ENCODE data around the gene DENND2A.

GRCh38 chr7:140537750-140538482 is 102.7 kb downstream of the DENND2A start:
- TF ChIP-seq EP300 (IDR thresholded peaks at IDR 0.05; ENCODE audit: borderline replicate concordance): no peak
- no peak for TF ChIP-seq RAD21 (IDR thresholded peaks at IDR 0.05; ENCODE audit: low read depth)
- TF ChIP-seq CREB1 (IDR thresholded peaks at IDR 0.05; ENCODE audit: low read depth): no peak
- no peak for TF ChIP-seq MAX (IDR thresholded peaks at IDR 0.05)
- no peak for TF ChIP-seq REST (IDR thresholded peaks at IDR 0.05; ENCODE audit: low read depth)
- no peak for TF ChIP-seq CEBPB (IDR thresholded peaks at IDR 0.05)
- TF ChIP-seq TAF1 (IDR thresholded peaks at IDR 0.05; ENCODE audit: low read depth): no peak
- no peak for TF ChIP-seq ZBTB7A (IDR thresholded peaks at IDR 0.05; ENCODE audit: low read depth)
- no peak for TF ChIP-seq TCF12 (IDR thresholded peaks at IDR 0.05; ENCODE audit: low read depth)
- TF ChIP-seq FOXM1 (IDR thresholded peaks at IDR 0.05; ENCODE audit: borderline replicate concordance, low read depth): no peak
- TF ChIP-seq NFIC (IDR thresholded peaks at IDR 0.05): no peak
- TF ChIP-seq TEAD4 (IDR thresholded peaks at IDR 0.05): no peak
- no peak for TF ChIP-seq EGR1 (IDR thresholded peaks at IDR 0.05)
